Activated CD4-positive, alpha-beta memory T cell treated with anti-CD3 and anti-CD28 coated beads, Interleukin-2, amount 10 ng/mL, durations not matched to agents 7 days and 5 days (primary cell): ENCODE measurements around the gene ITSN1. TPM values are rescaled to one million over a fixed set of nuclear protein-coding genes. Genes with fewer than 3 reads are reported as not detected.
"Not testable (repeated sequence)": the region's sequence is repeated elsewhere in the genome, so short reads cannot be mapped to it uniquely, and the experiment has no call there.

Experiments
- CTCF ChIA-PET: fragments of 350-600 bp; sonication (Branson Sonifier 250); formaldehyde crosslinking; loops from one replicate; lab custom pipeline; 2021; ENCODE audit warnings: antibody characterized with exemption, inconsistent platforms; lab: Charles Lee
- POLR2A ChIA-PET: fragments of 350-600 bp; sonication (Branson Sonifier 250); formaldehyde crosslinking; loops from one replicate; lab custom pipeline; 2021; ENCODE audit warnings: antibody characterized with exemption; lab: Charles Lee
- DNase-seq: peaks from one replicate; pipeline ENCODE4 v3.0.0-alpha.2; 2020
- H3K27ac Mint-ChIP-seq: one replicate; pipeline ENCODE4 v1.8.0; 2021; ENCODE audit warnings: mild to moderate bottlenecking, mixed read lengths
- H3K27me3 Mint-ChIP-seq: one replicate; pipeline ENCODE4 v1.8.0; 2021; ENCODE audit warnings: mixed read lengths
- H3K36me3 Mint-ChIP-seq: one replicate; pipeline ENCODE4 v1.8.0; 2021; ENCODE audit warnings: low read depth, mixed read lengths
- H3K4me1 Mint-ChIP-seq: one replicate; pipeline ENCODE4 v1.8.0; 2021; ENCODE audit warnings: mixed read lengths
- H3K4me3 Mint-ChIP-seq: one replicate; pipeline ENCODE4 v1.8.0; 2021; ENCODE audit warnings: mild to moderate bottlenecking, mixed read lengths
- H3K9me3 Mint-ChIP-seq: one replicate; pipeline ENCODE4 v1.8.0; 2021; ENCODE audit warnings: mixed read lengths
- total RNA-seq, 2 experiments: library from RNA; stranded (reverse); gene quantifications; one replicate each; pipeline ENCODE4 v1.2.3, GENCODE V29; 2021

ITSN1 gene
- total RNA-seq, 2 experiments from 2014 or later, result 2.7 to 4.0 TPM

DNA sequence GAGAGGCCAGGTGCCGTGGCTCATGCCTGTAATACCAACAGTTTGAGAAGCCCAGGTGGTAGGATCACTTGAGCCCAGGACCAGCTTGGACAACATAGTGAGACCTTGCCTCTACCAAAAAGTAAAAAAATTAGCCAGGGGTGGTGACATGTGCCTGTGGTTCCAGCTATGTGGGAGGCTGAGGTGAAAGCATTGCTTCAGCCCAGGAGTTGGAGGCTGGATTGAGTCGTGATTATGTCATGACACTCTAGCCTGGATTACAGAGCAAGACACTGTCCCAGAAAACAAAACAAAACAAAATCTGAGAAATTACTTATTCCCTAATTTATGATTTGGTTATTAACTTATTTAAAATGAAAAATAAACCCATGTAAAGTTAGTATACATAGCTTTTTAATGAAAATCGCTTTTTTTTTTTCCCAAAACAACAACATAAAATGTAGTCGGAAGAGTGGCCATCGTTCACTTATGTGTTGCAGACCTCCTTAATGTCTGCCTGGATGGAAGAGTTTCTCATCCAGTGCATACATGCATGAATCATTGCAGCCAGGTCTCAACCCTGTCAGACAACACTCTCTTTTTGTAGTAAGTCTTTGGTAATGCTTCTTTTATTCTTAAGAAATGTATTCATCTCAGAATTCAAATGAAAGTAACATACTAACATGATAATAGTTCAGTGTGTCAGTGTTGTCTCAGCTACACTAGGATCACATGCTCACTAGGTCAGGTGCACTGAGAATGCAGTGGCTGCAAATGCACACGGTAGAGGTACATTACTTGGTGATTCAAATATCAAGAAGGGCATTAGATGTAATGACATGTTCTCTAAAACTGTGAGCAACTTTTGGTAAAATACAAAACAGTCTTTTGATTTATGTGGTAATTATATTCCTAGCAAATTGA is 28.0 kb downstream of the ITSN1 start:
- H3K4me1 Mint-ChIP-seq, result no peaks in the 10 kb centered on the region
- H3K27me3 Mint-ChIP-seq, result peaks cover 2% of the 10 kb centered on the region
- H3K4me3 Mint-ChIP-seq, result no peak overlapping the region
- CTCF ChIA-PET, result no interaction called here
- H3K9me3 Mint-ChIP-seq, result no peaks in the 10 kb centered on the region
- DNase-seq, result no peak
- POLR2A ChIA-PET, result interaction anchor here (0.7 kb wide), 1 partner anchor 14 kb away, joined by 3 read pairs; no protein-coding TSS in a partner anchor
- H3K36me3 Mint-ChIP-seq, result no peaks in the 10 kb centered on the region
- H3K27ac Mint-ChIP-seq, result no peak overlapping the region

DNA sequence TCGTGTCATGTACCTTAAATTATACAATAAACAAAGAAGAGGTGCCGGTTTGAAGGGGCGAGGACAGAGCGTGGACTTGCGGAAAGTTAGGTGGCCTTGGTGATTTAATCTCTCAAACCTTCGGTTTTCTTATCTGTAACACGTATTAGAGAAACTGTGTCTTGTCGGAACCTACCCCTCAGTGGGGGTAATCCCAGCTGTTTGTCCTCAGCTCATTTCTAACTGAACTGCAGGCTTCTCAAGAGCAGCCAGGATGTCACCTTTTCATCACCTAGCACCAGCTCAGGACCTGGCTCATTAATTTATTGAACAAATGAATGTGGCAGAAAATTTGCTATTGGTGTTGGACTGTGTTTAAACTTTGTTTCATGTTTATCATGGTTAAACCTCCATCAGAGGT is 31.2 kb downstream of the ITSN1 start:
- Mint-ChIP-seq H3K4me1 (no peaks in the 10 kb centered on the region), H3K9me3 (no peaks in the 10 kb centered on the region), H3K4me3 (no peak overlapping the region), H3K27ac (no peak overlapping the region), H3K27me3 (peaks cover 3% of the 10 kb centered on the region), H3K36me3 (no peaks in the 10 kb centered on the region)
- CTCF ChIA-PET, result no interaction called here
- POLR2A ChIA-PET, result no interaction called here
- no peak for DNase-seq

DNA sequence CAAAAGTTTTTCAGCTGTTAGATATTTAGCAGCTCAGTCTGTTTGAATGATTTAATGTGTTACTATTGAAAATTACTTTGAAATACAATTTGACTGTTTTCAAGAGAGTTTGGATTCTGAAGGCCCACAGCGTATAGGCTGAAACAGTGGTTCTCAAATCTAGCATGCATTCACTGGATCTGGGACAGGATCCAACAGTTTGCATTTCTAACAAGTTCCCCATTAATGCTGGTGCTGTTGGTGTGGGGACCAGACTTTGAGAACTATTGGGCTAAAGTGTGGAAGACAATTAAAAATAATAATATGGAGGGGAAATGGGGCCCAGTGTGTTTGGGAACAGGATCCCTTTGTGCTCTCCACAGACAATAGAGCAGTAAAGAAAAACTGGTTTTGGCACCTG is 31.9 kb downstream of the ITSN1 start:
- no peaks in the 10 kb centered on the region for H3K4me1 Mint-ChIP-seq
- CTCF ChIA-PET, result no interaction called here

DNA sequence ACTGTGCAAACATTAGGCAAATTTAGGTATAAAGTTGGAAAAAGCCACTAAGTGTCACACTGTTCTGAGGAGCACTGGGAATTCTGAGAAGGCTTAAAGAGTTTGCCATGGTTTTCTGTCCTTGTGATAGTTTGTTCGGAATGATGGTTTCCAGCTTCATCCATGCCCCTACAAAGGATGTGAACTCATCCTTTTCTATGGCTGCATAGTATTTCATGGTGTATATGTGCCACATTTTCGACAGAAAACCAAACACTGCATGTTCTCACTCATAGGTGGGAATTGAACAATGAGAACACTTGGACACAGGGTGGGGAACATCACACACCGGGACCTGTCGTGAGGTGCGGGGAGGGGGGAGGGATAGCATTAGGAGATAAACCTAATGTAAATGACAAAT is 34.4 kb downstream of the ITSN1 start:
- H3K4me3 Mint-ChIP-seq, H3K4me1 Mint-ChIP-seq, CTCF ChIA-PET, POLR2A ChIA-PET, H3K9me3 Mint-ChIP-seq, DNase-seq, H3K27ac Mint-ChIP-seq, H3K27me3 Mint-ChIP-seq, H3K36me3 Mint-ChIP-seq: not testable (repeated sequence)

More for the DNA sequence above, 31.9 kb downstream of the ITSN1 start:
- no peak for DNase-seq
- Mint-ChIP-seq H3K27me3 (peaks cover 3% of the 10 kb centered on the region), H3K9me3 (no peaks in the 10 kb centered on the region), H3K27ac (no peak overlapping the region), H3K36me3 (no peaks in the 10 kb centered on the region), H3K4me3 (no peak overlapping the region)
- POLR2A ChIA-PET, result no interaction called here

DNA sequence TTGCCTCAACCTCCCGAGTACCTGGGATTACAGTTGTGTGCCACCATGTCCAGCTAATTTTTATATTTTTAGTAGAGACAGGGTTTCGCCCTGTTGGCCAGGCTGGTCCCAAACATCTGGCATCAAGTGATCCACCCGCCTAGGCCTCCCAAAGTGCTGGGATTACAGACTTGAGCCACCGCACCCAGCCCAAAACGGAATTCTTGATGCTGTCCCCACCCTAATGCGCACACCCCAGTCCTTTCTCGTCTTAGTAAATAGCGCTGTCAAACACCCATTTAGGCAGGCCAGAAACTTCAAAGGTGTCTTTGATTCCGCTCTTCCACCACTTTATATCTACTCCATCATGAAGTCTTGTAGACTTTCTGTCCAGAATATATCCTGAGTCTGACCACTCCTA is 35.1 kb downstream of the ITSN1 start:
- CTCF ChIA-PET, result interaction anchor here (1.8 kb wide), 1 partner anchor 20 kb away, joined by 4 read pairs; no protein-coding TSS in a partner anchor
- Mint-ChIP-seq H3K9me3 (no peaks in the 10 kb centered on the region), H3K4me1 (no peaks in the 10 kb centered on the region), H3K36me3 (no peaks in the 10 kb centered on the region), H3K27ac (no peak overlapping the region), H3K4me3 (no peak overlapping the region), H3K27me3 (peaks cover 6% of the 10 kb centered on the region)
- POLR2A ChIA-PET, result no interaction called here
- no peak for DNase-seq

DNA sequence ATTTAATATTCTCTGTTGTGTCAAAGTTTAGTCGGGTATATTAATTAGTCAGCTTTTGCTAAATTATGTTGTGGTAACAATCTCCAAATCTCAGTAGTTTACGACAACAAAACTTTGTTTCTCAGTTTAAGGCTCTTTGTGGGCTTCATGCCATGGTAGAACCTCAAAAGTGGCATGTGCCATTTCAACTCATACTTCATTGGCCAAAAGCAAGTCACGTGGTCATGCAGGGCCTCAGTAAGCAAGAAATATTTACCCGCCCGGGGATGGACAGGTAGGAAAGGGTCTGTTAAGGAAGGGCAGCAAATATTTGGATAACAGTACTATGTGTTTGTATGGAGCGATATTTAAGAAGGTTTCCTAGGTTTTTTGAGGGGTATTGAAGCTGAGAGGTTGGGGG is 38.6 kb downstream of the ITSN1 start:
- no peak overlapping the region for H3K4me3 Mint-ChIP-seq
- no peaks in the 10 kb centered on the region for H3K4me1 Mint-ChIP-seq
- DNase-seq, result no peak
- H3K27ac Mint-ChIP-seq, result no peak overlapping the region
- POLR2A ChIA-PET, result no interaction called here
- H3K36me3 Mint-ChIP-seq, result no peaks in the 10 kb centered on the region
- no peaks in the 10 kb centered on the region for H3K9me3 Mint-ChIP-seq
- peaks cover 15% of the 10 kb centered on the region for H3K27me3 Mint-ChIP-seq
- CTCF ChIA-PET, result no interaction called here

DNA sequence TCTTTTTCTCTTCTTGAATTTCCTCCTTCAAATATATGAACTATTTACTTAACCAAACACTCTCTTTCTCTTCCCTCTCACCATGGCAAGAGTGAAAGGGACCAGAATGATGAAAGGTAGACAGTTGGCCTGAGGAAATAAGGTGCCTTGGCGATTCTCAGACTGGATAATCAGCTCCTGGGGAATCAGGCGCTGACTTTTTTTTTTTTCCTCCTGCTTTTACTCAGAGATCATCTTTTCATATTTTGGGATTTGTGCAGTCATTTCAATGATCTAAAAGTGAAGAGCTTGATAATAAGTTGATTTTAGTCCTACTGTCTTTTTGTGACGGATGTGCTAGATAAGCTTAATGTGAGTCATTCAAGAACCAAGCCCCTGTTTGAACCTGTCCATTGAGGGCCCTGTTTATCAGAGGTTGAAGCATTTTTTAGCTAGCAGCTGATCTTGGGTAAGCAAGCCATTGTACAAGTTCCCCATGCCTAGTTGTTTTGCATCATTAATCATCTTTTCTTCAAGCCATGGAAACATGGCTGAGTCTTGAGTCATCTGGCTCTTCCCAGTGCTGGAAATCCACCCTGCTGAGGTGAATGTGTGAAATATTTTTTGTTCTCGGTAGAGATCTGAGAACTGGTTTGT is 40.8 kb downstream of the ITSN1 start:
- DNase-seq, result no peak
- H3K9me3 Mint-ChIP-seq, result no peaks in the 10 kb centered on the region
- no peak overlapping the region for H3K4me3 Mint-ChIP-seq
- no peaks in the 10 kb centered on the region for H3K4me1 Mint-ChIP-seq
- ChIA-PET CTCF (no interaction called here), POLR2A (interaction anchor here (0.6 kb wide), 1 partner anchor 133 kb away, joined by 3 read pairs; no protein-coding TSS in a partner anchor)
- H3K36me3 Mint-ChIP-seq, result no peaks in the 10 kb centered on the region
- H3K27ac Mint-ChIP-seq, result no peak overlapping the region
- H3K27me3 Mint-ChIP-seq, result peaks cover 17% of the 10 kb centered on the region

DNA sequence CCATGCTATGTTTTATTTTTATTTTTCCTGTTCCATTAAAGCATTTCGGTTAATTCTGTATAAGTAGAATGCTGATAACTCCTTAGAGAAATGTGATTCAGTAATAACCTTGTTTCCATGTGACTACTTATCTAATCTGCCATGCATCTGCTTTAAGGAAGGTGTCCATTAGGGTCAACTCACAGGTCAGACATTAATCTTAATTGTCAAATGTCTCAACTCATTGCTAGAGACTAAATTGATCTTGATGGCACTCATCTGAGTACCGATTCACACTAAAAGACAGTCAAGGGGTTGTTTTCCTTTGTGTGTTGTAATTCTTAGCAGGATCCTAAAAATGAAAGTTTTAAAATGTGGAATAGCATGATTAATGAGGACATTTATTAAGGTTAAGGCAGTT is 41.8 kb downstream of the ITSN1 start:
- DNase-seq, result no peak
- POLR2A ChIA-PET, result no interaction called here
- Mint-ChIP-seq H3K27ac (no peak overlapping the region), H3K4me1 (no peaks in the 10 kb centered on the region), H3K36me3 (no peaks in the 10 kb centered on the region), H3K4me3 (no peak overlapping the region), H3K9me3 (no peaks in the 10 kb centered on the region), H3K27me3 (peaks cover 17% of the 10 kb centered on the region)
- CTCF ChIA-PET, result no interaction called here

DNA sequence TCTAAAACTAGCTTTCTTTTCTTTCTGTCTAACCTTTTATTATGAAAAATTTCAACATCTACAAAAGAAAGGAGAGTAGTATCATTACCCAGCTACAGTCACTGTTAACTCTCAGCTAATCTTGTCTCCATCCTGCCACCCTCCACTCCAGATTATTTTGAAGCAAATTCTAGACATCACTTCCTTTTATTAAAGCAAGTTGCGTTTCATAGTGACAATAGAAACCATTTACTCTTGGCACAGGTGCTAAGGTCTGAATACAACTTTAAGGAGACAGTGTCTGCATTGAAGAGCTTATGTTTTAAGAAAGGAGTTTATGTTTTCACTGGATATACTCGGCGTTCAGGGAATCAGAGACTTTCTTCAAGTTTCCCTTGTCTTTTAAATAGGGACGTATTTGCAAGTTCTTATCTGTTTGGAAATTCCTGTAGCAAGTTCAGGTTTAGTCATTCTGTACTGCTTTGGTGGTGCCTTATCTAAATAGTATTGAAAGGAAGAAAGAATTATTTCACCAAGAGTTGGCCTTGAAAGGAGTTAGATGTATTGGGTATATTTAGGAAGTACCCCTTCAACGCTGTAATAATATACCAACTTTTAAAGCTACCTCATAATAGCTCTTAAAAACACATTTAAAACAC is 42.7 kb downstream of the ITSN1 start:
- no peak for DNase-seq
- no peaks in the 10 kb centered on the region for H3K36me3 Mint-ChIP-seq
- no peak overlapping the region for H3K27ac Mint-ChIP-seq
- no peaks in the 10 kb centered on the region for H3K4me1 Mint-ChIP-seq
- CTCF ChIA-PET, result no interaction called here
- POLR2A ChIA-PET, result interaction anchor here (0.5 kb wide), 1 partner anchor 15 kb away, joined by 3 read pairs; no protein-coding TSS in a partner anchor
- H3K27me3 Mint-ChIP-seq, result peaks cover 17% of the 10 kb centered on the region
- no peak overlapping the region for H3K4me3 Mint-ChIP-seq
- H3K9me3 Mint-ChIP-seq, result no peaks in the 10 kb centered on the region

DNA sequence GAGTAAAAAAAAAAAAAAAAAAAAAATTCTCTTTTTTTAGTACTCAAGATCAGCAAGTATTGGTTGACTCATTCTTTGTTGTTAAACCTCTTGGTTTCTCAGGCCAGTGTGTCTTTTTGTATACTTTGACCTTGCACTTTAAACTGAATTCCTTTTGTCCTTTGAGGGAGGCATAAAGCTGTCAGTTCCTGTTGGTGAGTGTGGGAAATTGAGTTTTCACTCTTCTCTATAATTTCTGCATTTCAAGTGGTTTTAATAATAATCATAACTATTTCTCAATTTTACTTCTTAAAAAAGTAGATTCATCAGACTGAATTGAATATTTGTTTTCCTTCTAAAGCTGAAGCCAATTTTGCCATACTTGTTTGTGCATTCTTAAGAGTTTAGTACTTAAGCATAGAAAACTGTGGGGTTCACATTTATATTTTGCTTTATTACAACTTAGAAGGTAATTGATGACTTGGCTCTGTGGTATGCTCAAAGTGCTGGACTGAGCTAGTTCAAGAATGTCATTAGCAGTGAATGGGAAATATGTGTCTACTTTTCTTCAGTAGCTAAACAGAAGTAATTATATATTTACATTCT is 43.4 kb downstream of the ITSN1 start:
- peaks cover 17% of the 10 kb centered on the region for H3K27me3 Mint-ChIP-seq
- H3K4me1 Mint-ChIP-seq, result no peaks in the 10 kb centered on the region
- ChIA-PET POLR2A (no interaction called here), CTCF (interaction anchor here (0.6 kb wide), 1 partner anchor 324 kb away, joined by 4 read pairs; no protein-coding TSS in a partner anchor)
- H3K27ac Mint-ChIP-seq, result no peak overlapping the region
- H3K36me3 Mint-ChIP-seq, result no peaks in the 10 kb centered on the region
- no peak overlapping the region for H3K4me3 Mint-ChIP-seq
- H3K9me3 Mint-ChIP-seq, result no peaks in the 10 kb centered on the region
- no peak for DNase-seq

DNA sequence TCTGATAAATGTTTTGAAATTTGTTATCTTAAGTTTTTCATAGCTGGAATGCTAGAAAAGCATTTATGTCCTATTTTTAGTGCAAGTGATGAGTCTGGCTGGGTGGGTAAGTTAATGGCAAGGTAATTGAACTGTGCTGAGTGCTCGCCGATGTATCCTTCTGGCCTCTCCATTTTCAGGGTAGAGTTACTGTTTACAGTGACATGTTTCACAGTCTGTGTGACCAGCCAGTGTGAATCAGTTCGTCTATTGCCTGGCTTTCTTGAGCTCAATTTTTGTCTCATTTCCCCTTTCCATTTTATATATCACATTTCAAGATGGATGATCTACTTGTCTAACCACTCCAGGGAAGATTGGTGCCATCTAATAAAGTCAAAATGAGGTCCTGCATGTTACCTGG is 44.1 kb downstream of the ITSN1 start:
- Mint-ChIP-seq H3K27ac (no peak overlapping the region), H3K4me1 (no peaks in the 10 kb centered on the region), H3K36me3 (no peaks in the 10 kb centered on the region), H3K9me3 (no peaks in the 10 kb centered on the region), H3K4me3 (no peak overlapping the region), H3K27me3 (peaks cover 15% of the 10 kb centered on the region)
- ChIA-PET CTCF (no interaction called here), POLR2A (no interaction called here)
- DNase-seq, result no peak

DNA sequence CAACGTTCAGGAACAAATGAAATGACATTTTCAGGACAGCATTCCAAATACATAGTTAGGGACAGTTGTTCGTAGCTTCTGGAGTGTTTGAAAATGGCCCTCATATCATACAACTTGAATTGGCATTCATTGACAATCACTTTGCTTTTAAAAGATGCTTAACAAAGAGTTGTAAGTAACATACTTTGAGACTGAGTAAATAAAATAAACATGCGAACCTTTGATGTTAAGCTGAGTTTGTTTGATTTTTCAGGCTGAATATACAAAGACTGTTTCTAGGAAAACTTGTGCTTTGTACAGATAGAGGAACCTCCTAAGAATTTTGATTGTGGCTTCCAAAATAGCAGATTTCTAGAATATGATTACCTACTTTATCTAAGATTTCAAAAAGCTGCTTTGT is 45.3 kb downstream of the ITSN1 start:
- no peaks in the 10 kb centered on the region for H3K9me3 Mint-ChIP-seq
- CTCF ChIA-PET, result interaction anchor here (0.7 kb wide), 1 partner anchor 529 kb away, joined by 4 read pairs; no protein-coding TSS in a partner anchor

DNA sequence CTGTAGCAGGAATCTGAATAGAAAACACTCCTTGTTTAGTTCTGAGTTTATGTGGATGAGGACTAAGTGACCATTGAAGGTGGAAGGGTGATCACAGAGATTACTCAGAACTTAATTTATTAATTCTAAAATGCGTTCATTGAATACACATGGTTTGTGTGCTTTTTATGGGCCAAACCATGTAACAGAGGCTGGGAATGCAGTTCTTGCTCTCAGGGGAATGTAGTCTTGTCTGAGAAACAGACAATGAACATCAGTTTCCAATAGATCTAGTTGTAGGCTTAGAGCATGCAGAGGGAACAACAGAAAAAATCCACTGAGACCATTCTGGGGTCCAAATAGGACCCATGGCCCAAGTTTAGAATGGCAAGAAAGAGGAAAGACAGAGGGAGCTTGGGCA is 46.1 kb downstream of the ITSN1 start:
- CTCF ChIA-PET, result no interaction called here
- Mint-ChIP-seq H3K4me3 (no peak overlapping the region), H3K27ac (no peak overlapping the region), H3K9me3 (no peaks in the 10 kb centered on the region), H3K27me3 (peaks cover 15% of the 10 kb centered on the region), H3K4me1 (no peaks in the 10 kb centered on the region), H3K36me3 (no peaks in the 10 kb centered on the region)
- no peak for DNase-seq
- POLR2A ChIA-PET, result no interaction called here

More for the DNA sequence above, 45.3 kb downstream of the ITSN1 start:
- DNase-seq, result no peak
- Mint-ChIP-seq H3K27ac (no peak overlapping the region), H3K36me3 (no peaks in the 10 kb centered on the region), H3K4me3 (no peak overlapping the region), H3K27me3 (peaks cover 15% of the 10 kb centered on the region), H3K4me1 (no peaks in the 10 kb centered on the region)
- POLR2A ChIA-PET, result no interaction called here
